Measurements from ENCODE around the gene SUPT16H.

GRCh38 chr14:21308479-21309237, 75.2 kb downstream of the SUPT16H start:
- no peak for TF ChIP-seq POLR2A (IDR thresholded peaks at IDR 0.05)
- TF ChIP-seq, protein P1, sequence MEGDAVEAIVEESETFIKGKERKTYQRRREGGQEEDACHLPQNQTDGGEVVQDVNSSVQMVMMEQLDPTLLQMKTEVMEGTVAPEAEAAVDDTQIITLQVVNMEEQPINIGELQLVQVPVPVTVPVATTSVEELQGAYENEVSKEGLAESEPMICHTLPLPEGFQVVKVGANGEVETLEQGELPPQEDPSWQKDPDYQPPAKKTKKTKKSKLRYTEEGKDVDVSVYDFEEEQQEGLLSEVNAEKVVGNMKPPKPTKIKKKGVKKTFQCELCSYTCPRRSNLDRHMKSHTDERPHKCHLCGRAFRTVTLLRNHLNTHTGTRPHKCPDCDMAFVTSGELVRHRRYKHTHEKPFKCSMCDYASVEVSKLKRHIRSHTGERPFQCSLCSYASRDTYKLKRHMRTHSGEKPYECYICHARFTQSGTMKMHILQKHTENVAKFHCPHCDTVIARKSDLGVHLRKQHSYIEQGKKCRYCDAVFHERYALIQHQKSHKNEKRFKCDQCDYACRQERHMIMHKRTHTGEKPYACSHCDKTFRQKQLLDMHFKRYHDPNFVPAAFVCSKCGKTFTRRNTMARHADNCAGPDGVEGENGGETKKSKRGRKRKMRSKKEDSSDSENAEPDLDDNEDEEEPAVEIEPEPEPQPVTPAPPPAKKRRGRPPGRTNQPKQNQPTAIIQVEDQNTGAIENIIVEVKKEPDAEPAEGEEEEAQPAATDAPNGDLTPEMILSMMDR (IDR thresholded peaks at IDR 0.05): no peak

Measured in testis (tissue), 2 donors.